ENCODE measurements around the gene ATP6V0A1.

DNA sequence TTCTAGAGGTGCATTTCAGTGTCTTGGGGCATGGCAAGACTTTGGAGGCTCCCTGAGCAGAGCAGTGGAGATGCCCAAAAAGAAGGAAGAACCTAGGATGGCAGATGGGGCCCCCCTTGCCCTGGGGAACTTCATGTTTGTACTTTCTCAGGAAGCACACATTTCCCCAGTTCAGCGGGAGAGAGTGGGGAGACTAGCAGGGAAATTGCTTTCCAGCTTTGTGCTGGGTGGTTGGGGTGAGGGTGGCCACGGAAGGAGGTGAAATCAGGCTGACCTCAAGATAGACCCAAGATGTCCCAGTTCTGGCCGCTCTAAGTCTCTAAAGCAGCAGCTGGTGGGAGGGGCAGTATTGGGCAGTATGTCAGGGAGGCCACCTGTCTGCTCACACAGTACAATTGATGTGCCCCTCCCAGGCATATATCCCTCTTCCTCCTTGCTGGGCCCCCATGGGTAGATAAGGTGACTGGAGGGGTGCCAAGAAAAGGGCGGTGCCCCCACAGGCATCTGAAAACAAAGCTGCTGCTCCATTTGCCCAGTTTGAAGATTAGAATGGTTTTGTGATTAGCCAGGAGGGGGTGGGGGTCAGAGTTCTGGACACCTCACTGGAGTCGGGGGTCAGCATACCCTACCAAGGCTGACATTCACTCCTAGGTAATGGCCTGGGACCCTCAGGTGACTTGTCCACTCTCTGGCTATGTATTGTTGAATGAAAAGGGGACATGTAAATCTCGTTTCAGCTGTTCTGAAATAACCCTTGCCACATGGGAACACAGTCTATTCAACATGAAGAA is 60.3 kb downstream of the ATP6V0A1 start:
- TF ChIP-seq CTCF (IDR thresholded peaks at IDR 0.05) (no peak), POLR2A (IDR thresholded peaks at IDR 0.05) (no peak)
